Neural cell (in vitro differentiated cells): ENCODE measurements around the gene ZNF366.

Source experiments
- EP300 ChIP-seq: fragments of 450-650 bp; conservative IDR thresholded peaks from 2 replicates; pipeline ENCODE4 v1.6.1; 2014; ENCODE audit warnings: antibody characterized with exemption, mild to moderate bottlenecking, moderate library complexity; ENCODE audit not compliant: poor library complexity, severe bottlenecking
- EZH2 ChIP-seq: fragments of 200-600, 300-800 bp; shearing (Covaris generic), sonication (generic); IDR thresholded peaks from 2 replicates; pipeline ENCODE4 v1.6.1; 2014; ENCODE audit warnings: antibody characterized with exemption, low read length, borderline replicate concordance, mild to moderate bottlenecking; ENCODE audit not compliant: insufficient read depth, poor library complexity, severe bottlenecking
- MXI1 ChIP-seq: fragments of 450-650 bp; conservative IDR thresholded peaks from 2 replicates; pipeline ENCODE4 v1.6.1; 2014; ENCODE audit warnings: antibody characterized with exemption, mild to moderate bottlenecking; ENCODE audit not compliant: poor library complexity, severe bottlenecking
- POLR2AphosphoS5 ChIP-seq: IDR thresholded peaks from 2 replicates; pipeline ENCODE4 v1.6.1; 2012
- SMC3 ChIP-seq: fragments of 450-650 bp; conservative IDR thresholded peaks from 2 replicates; pipeline ENCODE4 v1.6.1; 2014; ENCODE audit warnings: antibody characterized with exemption, mild to moderate bottlenecking, moderate library complexity; ENCODE audit not compliant: poor library complexity
- TF ChIP-seq, protein P1 (sequence below): fragments of 450-650 bp; IDR thresholded peaks from 2 replicates; pipeline ENCODE4 v1.5.1; 2014; ENCODE audit warnings: antibody characterized with exemption, mild to moderate bottlenecking, moderate library complexity; ENCODE audit not compliant: poor library complexity, severe bottlenecking

DNA sequence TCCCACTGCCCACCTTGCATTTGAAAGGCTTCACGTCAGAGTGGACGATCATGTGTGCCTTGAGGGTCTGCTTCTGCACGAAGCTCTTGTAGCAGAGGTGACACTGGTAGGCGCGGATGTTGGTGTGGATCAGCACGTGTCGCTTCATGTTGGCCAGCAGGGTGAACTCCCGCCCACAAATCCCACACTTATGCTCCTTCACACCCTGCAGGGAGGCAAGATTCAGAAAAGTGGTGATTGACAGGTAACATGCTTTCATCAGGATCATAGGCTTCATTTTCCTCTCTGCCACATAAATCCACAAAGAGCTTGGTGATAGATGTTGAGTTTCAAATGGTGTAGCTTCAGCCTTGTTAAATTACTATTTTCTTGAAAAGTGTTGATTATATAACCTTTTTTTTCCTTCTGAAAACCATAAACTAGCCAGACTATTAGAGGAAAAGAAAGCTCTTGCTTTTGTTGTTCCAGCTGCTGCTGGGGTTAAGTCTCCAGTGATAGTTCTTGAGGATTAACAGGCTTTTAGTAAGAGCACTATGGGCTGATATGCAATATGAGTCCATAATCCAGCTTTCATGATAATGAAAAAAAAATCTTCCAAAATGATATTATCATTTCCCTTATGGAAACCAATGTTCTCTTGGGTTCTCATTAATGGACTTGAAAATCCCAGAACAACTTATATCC, 50.7 kb downstream of the ZNF366 start:
- TF ChIP-seq, protein P1, sequence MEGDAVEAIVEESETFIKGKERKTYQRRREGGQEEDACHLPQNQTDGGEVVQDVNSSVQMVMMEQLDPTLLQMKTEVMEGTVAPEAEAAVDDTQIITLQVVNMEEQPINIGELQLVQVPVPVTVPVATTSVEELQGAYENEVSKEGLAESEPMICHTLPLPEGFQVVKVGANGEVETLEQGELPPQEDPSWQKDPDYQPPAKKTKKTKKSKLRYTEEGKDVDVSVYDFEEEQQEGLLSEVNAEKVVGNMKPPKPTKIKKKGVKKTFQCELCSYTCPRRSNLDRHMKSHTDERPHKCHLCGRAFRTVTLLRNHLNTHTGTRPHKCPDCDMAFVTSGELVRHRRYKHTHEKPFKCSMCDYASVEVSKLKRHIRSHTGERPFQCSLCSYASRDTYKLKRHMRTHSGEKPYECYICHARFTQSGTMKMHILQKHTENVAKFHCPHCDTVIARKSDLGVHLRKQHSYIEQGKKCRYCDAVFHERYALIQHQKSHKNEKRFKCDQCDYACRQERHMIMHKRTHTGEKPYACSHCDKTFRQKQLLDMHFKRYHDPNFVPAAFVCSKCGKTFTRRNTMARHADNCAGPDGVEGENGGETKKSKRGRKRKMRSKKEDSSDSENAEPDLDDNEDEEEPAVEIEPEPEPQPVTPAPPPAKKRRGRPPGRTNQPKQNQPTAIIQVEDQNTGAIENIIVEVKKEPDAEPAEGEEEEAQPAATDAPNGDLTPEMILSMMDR: no peak
- no peak for TF ChIP-seq POLR2AphosphoS5
- no peak for TF ChIP-seq EZH2
- TF ChIP-seq SMC3: no peak
- no peak for TF ChIP-seq EP300
- no peak for TF ChIP-seq MXI1
